Panc1 (cell line): ENCODE results near the gene NMT1.

Source experiments
- CTCF ChIP-seq: fragments of 450-650 bp; IDR thresholded peaks from 2 replicates; pipeline ENCODE4 v1.5.1; 2017; ENCODE audit warnings: mild to moderate bottlenecking
- POLR2AphosphoS5 ChIP-seq: IDR thresholded peaks from 2 replicates; pipeline ENCODE4 v1.6.1; 2012; ENCODE audit warnings: mild to moderate bottlenecking, low read depth, low read length, moderate library complexity

GRCh38 chr17:45104907-45105624, 43.9 kb downstream of the NMT1 start:
- TF ChIP-seq CTCF (peak; percentile 32), POLR2AphosphoS5 (no peak)
